Activated CD4-positive, alpha-beta memory T cell treated with anti-CD3 and anti-CD28 coated beads for 36 hours (primary cell): Measurements from ENCODE around the gene LMBR1L. TPM values are rescaled to one million over a fixed set of nuclear protein-coding genes. Genes with fewer than 3 reads are reported as not detected.

Experiments used
- CTCF ChIA-PET: fragments of 350-600 bp; sonication (Branson Sonifier 250); formaldehyde crosslinking; loops from one replicate; lab custom pipeline; 2021; ENCODE audit warnings: antibody characterized with exemption, inconsistent platforms; lab: Charles Lee
- POLR2A ChIA-PET: fragments of 350-600 bp; sonication (Branson Sonifier 250); formaldehyde crosslinking; loops from one replicate; lab custom pipeline; 2021; ENCODE audit warnings: antibody characterized with exemption; lab: Charles Lee
- DNase-seq: peaks from one replicate; pipeline ENCODE4 v3.0.0-alpha.2; 2020
- H3K27ac Mint-ChIP-seq: one replicate; pipeline ENCODE4 v1.8.0; 2021; ENCODE audit warnings: mixed read lengths
- H3K27me3 Mint-ChIP-seq: one replicate; pipeline ENCODE4 v1.8.0; 2021; ENCODE audit warnings: mixed read lengths
- H3K36me3 Mint-ChIP-seq: one replicate; pipeline ENCODE4 v1.8.0; 2021; ENCODE audit warnings: mixed read lengths
- H3K4me1 Mint-ChIP-seq: one replicate; pipeline ENCODE4 v1.8.0; 2021; ENCODE audit warnings: low read depth, mixed read lengths
- H3K4me3 Mint-ChIP-seq: one replicate; pipeline ENCODE4 v1.8.0; 2021; ENCODE audit warnings: mild to moderate bottlenecking, mixed read lengths
- H3K9me3 Mint-ChIP-seq: one replicate; pipeline ENCODE4 v1.8.0; 2021; ENCODE audit warnings: mixed read lengths
- intact Hi-C: fragments of 100-400 bp; cut with micrococcal nuclease; formaldehyde crosslinking; loops from one replicate; pipeline ENCODE4 v1.15.1; 2023
- total RNA-seq, 2 experiments: library from RNA; stranded (reverse); gene quantifications; one replicate each; pipeline ENCODE4 v1.2.3, GENCODE V29; 2021

Gene LMBR1L
- total RNA-seq, 2 experiments from 2014 or later: 55.0 to 59.1 TPM

GRCh38 chr12:49051373-49051764 is 59.3 kb downstream of the LMBR1L start:
- no peak for DNase-seq
- H3K27ac Mint-ChIP-seq: no peak overlapping the region
- H3K9me3 Mint-ChIP-seq: no peaks in the 10 kb centered on the region
- CTCF ChIA-PET: interaction anchor here (1.2 kb wide), 1 partner anchor 37 kb away, joined by 3 read pairs; no protein-coding TSS in a partner anchor
- intact Hi-C loops: no loop called here
- peaks cover 18% of the 10 kb centered on the region for H3K4me1 Mint-ChIP-seq
- peaks cover 59% of the 10 kb centered on the region for H3K36me3 Mint-ChIP-seq
- H3K27me3 Mint-ChIP-seq: no peaks in the 10 kb centered on the region
- POLR2A ChIA-PET: no interaction called here
- no peak overlapping the region for H3K4me3 Mint-ChIP-seq

- no peak for DNase-seq
- Mint-ChIP-seq H3K27me3 (no peaks in the 10 kb centered on the region), H3K36me3 (peaks cover 66% of the 10 kb centered on the region), H3K27ac (no peak overlapping the region), H3K4me3 (no peak overlapping the region), H3K4me1 (peaks cover 12% of the 10 kb centered on the region), H3K9me3 (no peaks in the 10 kb centered on the region)
- intact Hi-C loops: no loop called here
- POLR2A ChIA-PET: no interaction called here
- CTCF ChIA-PET: interaction anchor here (1.2 kb wide), 1 partner anchor 37 kb away, joined by 3 read pairs; no protein-coding TSS in a partner anchor
These were observed 59.9 kb downstream of the LMBR1L start for GRCh38 chr12:49050507-49051372.

- Mint-ChIP-seq H3K27me3 (no peaks in the 10 kb centered on the region), H3K36me3 (peaks cover 68% of the 10 kb centered on the region), H3K9me3 (no peaks in the 10 kb centered on the region), H3K4me1 (peaks cover 2% of the 10 kb centered on the region), H3K4me3 (no peak overlapping the region), H3K27ac (no peak overlapping the region)
- no peak for DNase-seq
- POLR2A ChIA-PET: no interaction called here
- CTCF ChIA-PET: no interaction called here
- intact Hi-C loops: no loop called here
These were observed 61.0 kb downstream of the LMBR1L start for GRCh38 chr12:49049566-49050224.

GRCh38 chr12:49048953-49049352 is 61.7 kb downstream of the LMBR1L start:
- ChIA-PET POLR2A (no interaction called here), CTCF (interaction anchor here (1.0 to 1.5 kb wide), 5 partner anchors 15 to 61 kb away, joined by 3 to 5 read pairs (median 3); no protein-coding TSS in a partner anchor)
- no peaks in the 10 kb centered on the region for H3K9me3 Mint-ChIP-seq
- no peak overlapping the region for H3K4me3 Mint-ChIP-seq
- peaks cover under 1% of the 10 kb centered on the region for H3K4me1 Mint-ChIP-seq
- intact Hi-C loops: no loop called here
- DNase-seq: no peak
- H3K36me3 Mint-ChIP-seq: peaks cover 74% of the 10 kb centered on the region
- H3K27ac Mint-ChIP-seq: no peak overlapping the region
- no peaks in the 10 kb centered on the region for H3K27me3 Mint-ChIP-seq

Other genes starting within 250 kb of the LMBR1L start
- gene RND1, start 245.0 kb downstream of the LMBR1L start, total RNA-seq: 1 to 10 TPM; 2.4 to 3.5 TPM
- 10 to 100 TPM; 82.0 to 89.0 TPM for gene FKBP11, start 185.4 kb downstream of the LMBR1L start, total RNA-seq
- 100 to 1,000 TPM; 110 to 121 TPM for gene ARF3, start 153.4 kb downstream of the LMBR1L start, total RNA-seq
- gene WNT10B, start 139.1 kb downstream of the LMBR1L start, total RNA-seq: under 1 TPM; 0.10 to 0.21 TPM
- not detected for gene WNT1, start 132.5 kb downstream of the LMBR1L start, total RNA-seq
- under 1 TPM; 0.22 to 0.26 TPM for gene DDN, start 111.5 kb downstream of the LMBR1L start, total RNA-seq
- gene PRKAG1, start 92.1 kb downstream of the LMBR1L start, total RNA-seq: 10 to 100 TPM; 52.0 to 55.8 TPM
- gene KMT2D, start 50.1 kb downstream of the LMBR1L start, total RNA-seq: 10 to 100 TPM; 47.9 to 49.0 TPM
- 10 to 100 TPM; 15.6 to 16.1 TPM for gene RHEBL1, start 40.9 kb downstream of the LMBR1L start, total RNA-seq
- gene DHH, start 16.0 kb downstream of the LMBR1L start, total RNA-seq: not detected
- 1,000 to 10,000 TPM; 2,573 to 2,575 TPM for gene TUBA1B, start 20.5 kb upstream of the LMBR1L start, total RNA-seq
- gene TUBA1A, start 78.2 kb upstream of the LMBR1L start, total RNA-seq: 10 to 100 TPM; 86.4 to 88.7 TPM
- gene TUBA1C, start 154.2 kb upstream of the LMBR1L start, total RNA-seq: 100 to 1,000 TPM; 353 to 360 TPM
- gene PRPH, start 184.3 kb upstream of the LMBR1L start, total RNA-seq: not detected
- gene TROAP, start 212.4 kb upstream of the LMBR1L start, total RNA-seq: 10 to 100 TPM; 57.7 to 64.9 TPM
- gene C1QL4, start 226.3 kb upstream of the LMBR1L start, total RNA-seq: not detected
- under 1 TPM in 1 of 2 experiments, not detected in 1; 0.10 TPM for gene DNAJC22, start 236.0 kb upstream of the LMBR1L start, total RNA-seq